Right lobe of liver (tissue), 4 donors: ENCODE measurements around the gene TGFBI.

Experiments used
- POLR2A ChIP-seq: fragments of 450-650 bp; IDR thresholded peaks from one replicate; pipeline ENCODE4 v1.6.1; 2017; ENCODE audit warnings: antibody characterized with exemption, mild to moderate bottlenecking
- TF ChIP-seq, protein P1 (sequence below), 4 donors: fragments of 200-600 bp in 3 of 4; fragments of 450-650 bp in 1 of 4; IDR thresholded peaks; one replicate each; pipeline versions ENCODE4 v1.5.1 to v1.8.0; 2016 to 2022; ENCODE audit warnings: antibody characterized with exemption in 4 of 4, mild to moderate bottlenecking in 2 of 4
- donor health status: DM: no; HTN: no; CAD: no.
- donor health status: DM: no; HTN: no; CAD: no.
- donor health status: DM: no; HTN: yes; CAD: no.

DNA sequence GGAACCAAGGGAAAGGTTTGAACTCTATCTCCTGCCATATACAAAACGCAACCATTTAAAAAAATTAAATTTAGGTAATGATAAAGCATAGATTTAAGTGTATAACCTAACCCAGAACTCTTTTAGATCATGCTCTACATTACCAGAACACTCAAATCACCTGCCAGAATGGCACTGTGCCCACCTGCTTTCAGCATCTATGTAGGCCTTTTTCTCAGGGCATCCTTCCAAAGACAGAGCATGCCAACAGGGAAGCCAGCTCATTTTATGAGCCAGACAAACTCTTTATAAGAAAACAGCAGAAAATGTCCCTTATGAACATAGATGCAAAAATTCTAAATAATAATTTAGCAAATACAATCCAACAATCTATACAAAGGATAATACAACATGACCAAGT, 55.9 kb downstream of the TGFBI start:
- TF ChIP-seq, protein P1, sequence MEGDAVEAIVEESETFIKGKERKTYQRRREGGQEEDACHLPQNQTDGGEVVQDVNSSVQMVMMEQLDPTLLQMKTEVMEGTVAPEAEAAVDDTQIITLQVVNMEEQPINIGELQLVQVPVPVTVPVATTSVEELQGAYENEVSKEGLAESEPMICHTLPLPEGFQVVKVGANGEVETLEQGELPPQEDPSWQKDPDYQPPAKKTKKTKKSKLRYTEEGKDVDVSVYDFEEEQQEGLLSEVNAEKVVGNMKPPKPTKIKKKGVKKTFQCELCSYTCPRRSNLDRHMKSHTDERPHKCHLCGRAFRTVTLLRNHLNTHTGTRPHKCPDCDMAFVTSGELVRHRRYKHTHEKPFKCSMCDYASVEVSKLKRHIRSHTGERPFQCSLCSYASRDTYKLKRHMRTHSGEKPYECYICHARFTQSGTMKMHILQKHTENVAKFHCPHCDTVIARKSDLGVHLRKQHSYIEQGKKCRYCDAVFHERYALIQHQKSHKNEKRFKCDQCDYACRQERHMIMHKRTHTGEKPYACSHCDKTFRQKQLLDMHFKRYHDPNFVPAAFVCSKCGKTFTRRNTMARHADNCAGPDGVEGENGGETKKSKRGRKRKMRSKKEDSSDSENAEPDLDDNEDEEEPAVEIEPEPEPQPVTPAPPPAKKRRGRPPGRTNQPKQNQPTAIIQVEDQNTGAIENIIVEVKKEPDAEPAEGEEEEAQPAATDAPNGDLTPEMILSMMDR (IDR thresholded peaks at IDR 0.05) = no peak
- no peak for TF ChIP-seq POLR2A
